Left hindlimb (tissue), 1 donor: ENCODE results near the gene FMO2.

ENCODE experiments used
- DNase-seq: peaks from one replicate; pipeline ENCODE4 v3.0.0-alpha.2; 2018

Gene FMO2

GRCh38 chr1:171258943-171259342 is 73.8 kb downstream of the FMO2 start:
- no peak for DNase-seq
